SU-DHL-6 (cell line): ENCODE measurements around the gene TCEANC2.
A peak's percentile ranks its signal among the peaks of the same experiment; 100 is the strongest.

Source experiments
- H2AFZ ChIP-seq: fragments of 200-600 bp; sonication (generic); 2 replicates; pipeline ENCODE4 v1.6.1; 2014; ENCODE audit warnings: low read depth, mild to moderate bottlenecking, moderate library complexity, mixed read lengths, antibody characterized with exemption, low read length; ENCODE audit not compliant: severe bottlenecking
- H3F3A ChIP-seq: fragments of 200-600 bp; shearing (Covaris generic); 2 replicates; pipeline ENCODE4 v1.6.0; 2016; ENCODE audit warnings: antibody characterized with exemption, mild to moderate bottlenecking; ENCODE audit not compliant: insufficient read depth
- H3K27ac ChIP-seq: fragments of 200-600 bp; sonication (generic); 2 replicates; pipeline ENCODE4 v1.5.1; 2016; ENCODE audit warnings: low read depth, mild to moderate bottlenecking, low read length, moderate library complexity, mixed read lengths
- H3K27me3 ChIP-seq: fragments of 200-600 bp; sonication (generic), shearing (Covaris generic); 2 replicates; pipeline ENCODE4 v1.6.0; 2014; ENCODE audit warnings: mild to moderate bottlenecking, low read length
- H3K36me3 ChIP-seq: fragments of 200-600 bp; sonication (generic); 2 replicates; pipeline ENCODE4 v1.6.1; 2014; ENCODE audit warnings: mild to moderate bottlenecking, low read length, mixed read lengths
- H3K4me2 ChIP-seq: fragments of 300-600, 200-600 bp; shearing (Covaris generic), sonication (generic); 2 replicates; pipeline ENCODE4 v1.6.0; 2014; ENCODE audit warnings: low read length, low read depth, mild to moderate bottlenecking; ENCODE audit not compliant: poor library complexity, severe bottlenecking
- H3K4me3 ChIP-seq: fragments of 200-600 bp; sonication (generic); 2 replicates; pipeline ENCODE4 v1.5.1; 2014; ENCODE audit warnings: antibody characterized with exemption, low read length, mild to moderate bottlenecking, mixed read lengths; ENCODE audit not compliant: insufficient read depth, poor library complexity, severe bottlenecking
- H3K79me2 ChIP-seq: fragments of 200-600 bp; sonication (generic); 2 replicates; pipeline ENCODE4 v1.6.1; 2014; ENCODE audit warnings: mild to moderate bottlenecking, low read length, moderate library complexity; ENCODE audit not compliant: insufficient read depth
- H3K9ac ChIP-seq: fragments of 200-600 bp; sonication (generic); 2 replicates; pipeline ENCODE4 v1.7.0; 2014; ENCODE audit warnings: mild to moderate bottlenecking, low read length
- H3K9me2 ChIP-seq: fragments of 200-600 bp; sonication (generic); replicated peaks from 2 replicates; pipeline ENCODE4 v1.6.1; 2014; ENCODE audit warnings: low read length; ENCODE audit not compliant: insufficient read depth
- H3K9me3 ChIP-seq: fragments of 200-600 bp; sonication (generic); 2 replicates; pipeline ENCODE4 v1.6.1; 2014; ENCODE audit warnings: low read length, mixed read lengths; ENCODE audit not compliant: insufficient read depth
- H4K20me1 ChIP-seq: fragments of 200-600 bp; sonication (generic); 2 replicates; pipeline ENCODE4 v1.6.1; 2014; ENCODE audit warnings: low read depth, mild to moderate bottlenecking, antibody characterized with exemption, low read length, moderate library complexity, mixed read lengths
- CTCF ChIP-seq: fragments of 200-600 bp; sonication (generic); IDR thresholded peaks from one replicate; pipeline ENCODE4 v1.5.1; 2017; ENCODE audit warnings: antibody characterized with exemption, mild to moderate bottlenecking, low read length, moderate library complexity; ENCODE audit not compliant: insufficient read depth, poor library complexity, severe bottlenecking
- EZH2phosphoT487 ChIP-seq: fragments of 200-600 bp; sonication (generic), shearing (Covaris generic); conservative IDR thresholded peaks from 2 replicates; pipeline ENCODE4 v1.6.1; 2018; ENCODE audit warnings: mild to moderate bottlenecking, antibody characterized with exemption, low read length, moderate library complexity, mixed read lengths

Gene TCEANC2

GRCh38 chr1:54054438-54054749 is 986 bp downstream of the TCEANC2 start:
- Histone ChIP-seq H3K36me3 (no peaks in the 10 kb centered on the region), H3F3A (no peaks in the 10 kb centered on the region), H3K9ac (peak overlapping the region; percentile 93), H3K27ac (peak overlapping the region; percentile 76), H3K4me3 (peak overlapping the region; percentile 92), H3K27me3 (no peaks in the 10 kb centered on the region), H2AFZ (peak overlapping the region; percentile 87), H3K79me2 (peaks cover 45% of the 10 kb centered on the region), H3K9me3 (no peaks in the 10 kb centered on the region), H3K9me2 (no peaks in the 10 kb centered on the region), H4K20me1 (no peaks in the 10 kb centered on the region), H3K4me2 (peak overlapping the region; percentile 92)
- no peak for TF ChIP-seq CTCF

GRCh38 chr1:54064299-54064698 is 10.9 kb downstream of the TCEANC2 start:
- Histone ChIP-seq H3K4me2 (no peak overlapping the region), H3K79me2 (peaks cover 4% of the 10 kb centered on the region; the same call in 1 of the 2 replicates), H3K9me3 (no peaks in the 10 kb centered on the region), H3K36me3 (no peaks in the 10 kb centered on the region; the same call in 1 of the 2 replicates), H3K9me2 (no peaks in the 10 kb centered on the region), H3K4me3 (no peak overlapping the region), H3K27me3 (no peaks in the 10 kb centered on the region), H4K20me1 (no peaks in the 10 kb centered on the region; the same call in 1 of the 2 replicates), H3K27ac (no peak overlapping the region), H3F3A (peaks cover 6% of the 10 kb centered on the region; the same call in 1 of the 2 replicates), H2AFZ (no peak overlapping the region), H3K9ac (no peak overlapping the region)
- no peak for TF ChIP-seq CTCF
- TF ChIP-seq EZH2phosphoT487 = no peak

- H3K27ac ChIP-seq = no peak overlapping the region
- no peak overlapping the region for H3K4me3 ChIP-seq
- H3K27me3 ChIP-seq = no peaks in the 10 kb centered on the region
- H3K9me2 ChIP-seq = no peaks in the 10 kb centered on the region
- no peaks in the 10 kb centered on the region for H3K79me2 ChIP-seq
- H3K9me3 ChIP-seq = no peaks in the 10 kb centered on the region
- H4K20me1 ChIP-seq = no peaks in the 10 kb centered on the region; the same call in 1 of the 2 replicates
- H3K36me3 ChIP-seq = peaks cover 12% of the 10 kb centered on the region
- H3F3A ChIP-seq = peaks cover 6% of the 10 kb centered on the region; the same call in 1 of the 2 replicates
- H2AFZ ChIP-seq = no peak overlapping the region
- H3K9ac ChIP-seq = no peak overlapping the region
- no peak overlapping the region for H3K4me2 ChIP-seq
- TF ChIP-seq CTCF = no peak
- TF ChIP-seq EZH2phosphoT487 = no peak
Measured at GRCh38 chr1:54069791-54070170, 16.4 kb downstream of the TCEANC2 start.
